RWPE2 (cell line): ENCODE data around the gene STN1.

Experiments
- ATAC-seq: fragments of 200-7000 bp; cut with Tn5 transposase; 3 replicates; pipeline ENCODE4 v1.9.1; 2021; ENCODE audit warnings: low read depth
- DNase-seq: peaks from one replicate; pipeline ENCODE4 v3.0.0-alpha.2; 2020; ENCODE audit warnings: low spot score
- H3K27ac ChIP-seq: fragments of 450-650 bp; 2 replicates; pipeline ENCODE4 v1.5.1; 2017; ENCODE audit warnings: mild to moderate bottlenecking; ENCODE audit not compliant: poor library complexity, severe bottlenecking
- H3K27me3 ChIP-seq: fragments of 250-450 bp; sonication (Bioruptor Pico); 2 replicates; pipeline ENCODE4 v1.5.1; 2021; ENCODE audit warnings: mild to moderate bottlenecking, moderate library complexity; ENCODE audit not compliant: insufficient read depth, poor library complexity, severe bottlenecking
- H3K36me3 ChIP-seq: fragments of 250-450 bp; sonication (Bioruptor Pico); 2 replicates; pipeline ENCODE4 v1.5.1; 2020; ENCODE audit warnings: low read depth, mild to moderate bottlenecking, moderate library complexity
- H3K4me1 ChIP-seq: fragments of 250-450 bp; sonication (Bioruptor Pico); 2 replicates; pipeline ENCODE4 v1.5.1; 2021; ENCODE audit warnings: mild to moderate bottlenecking, moderate library complexity; ENCODE audit not compliant: insufficient read depth, poor library complexity, severe bottlenecking
- H3K4me3 ChIP-seq: fragments of 250-450 bp; sonication (Bioruptor Pico); 2 replicates; pipeline ENCODE4 v1.5.1; 2021; ENCODE audit warnings: mild to moderate bottlenecking, moderate library complexity; ENCODE audit not compliant: severe bottlenecking
- H3K9me3 ChIP-seq: fragments of 250-450 bp; sonication (Bioruptor Pico); 2 replicates; pipeline ENCODE4 v1.5.1; 2021; ENCODE audit warnings: mild to moderate bottlenecking, moderate library complexity; ENCODE audit not compliant: severe bottlenecking
- CTCF ChIP-seq: fragments of 450-650 bp; IDR thresholded peaks from one replicate; pipeline ENCODE4 v1.5.1; 2017; ENCODE audit warnings: mild to moderate bottlenecking, moderate library complexity; ENCODE audit not compliant: poor library complexity, severe bottlenecking

STN1 gene

GRCh38 chr10:103881416-103882284 lies 36.3 kb downstream of the STN1 start:
- DNase-seq, result peak; percentile 90
- H3K27ac ChIP-seq, result peak overlapping the region; percentile 99
- H3K9me3 ChIP-seq, result no peaks in the 10 kb centered on the region
- H3K4me3 ChIP-seq, result no peak overlapping the region
- H3K36me3 ChIP-seq, result peaks cover 68% of the 10 kb centered on the region
- H3K4me1 ChIP-seq, result peaks cover 34% of the 10 kb centered on the region
- H3K27me3 ChIP-seq, result no peaks in the 10 kb centered on the region
- no peak for TF ChIP-seq CTCF
- peak; percentile 95 for ATAC-seq

GRCh38 chr10:103879831-103880230 lies 38.2 kb downstream of the STN1 start:
- peaks cover 50% of the 10 kb centered on the region for H3K36me3 ChIP-seq
- H3K27ac ChIP-seq, result peak overlapping the region; percentile 99
- no peak for ATAC-seq
- no peaks in the 10 kb centered on the region for H3K27me3 ChIP-seq
- no peak overlapping the region for H3K4me3 ChIP-seq
- TF ChIP-seq CTCF, result no peak
- DNase-seq, result no peak
- H3K9me3 ChIP-seq, result no peaks in the 10 kb centered on the region
- peaks cover 34% of the 10 kb centered on the region for H3K4me1 ChIP-seq

GRCh38 chr10:103879409-103879808 lies 38.6 kb downstream of the STN1 start:
- H3K36me3 ChIP-seq, result peaks cover 48% of the 10 kb centered on the region
- peaks cover 32% of the 10 kb centered on the region for H3K4me1 ChIP-seq

GRCh38 chr10:103877861-103878260 lies 40.1 kb downstream of the STN1 start:
- Histone ChIP-seq H3K36me3 (peaks cover 36% of the 10 kb centered on the region), H3K4me1 (peaks cover 36% of the 10 kb centered on the region), H3K27ac (no peak overlapping the region), H3K4me3 (no peak overlapping the region), H3K9me3 (no peaks in the 10 kb centered on the region), H3K27me3 (no peaks in the 10 kb centered on the region)
- ATAC-seq, result no peak
- no peak for DNase-seq
- TF ChIP-seq CTCF, result no peak

More at GRCh38 chr10:103879409-103879808, 38.6 kb downstream of the STN1 start:
- ATAC-seq (no peak), DNase-seq (no peak)
- Histone ChIP-seq H3K4me3 (no peak overlapping the region), H3K27me3 (no peaks in the 10 kb centered on the region), H3K27ac (peak overlapping the region; percentile 99), H3K9me3 (no peaks in the 10 kb centered on the region)
- no peak for TF ChIP-seq CTCF

GRCh38 chr10:103876155-103876554 lies 41.8 kb downstream of the STN1 start:
- no peak overlapping the region for H3K4me3 ChIP-seq
- H3K4me1 ChIP-seq, result peaks cover 38% of the 10 kb centered on the region
- ATAC-seq, result no peak
- no peak for TF ChIP-seq CTCF
- H3K27ac ChIP-seq, result no peak overlapping the region
- no peak for DNase-seq
- H3K27me3 ChIP-seq, result no peaks in the 10 kb centered on the region
- peaks cover 27% of the 10 kb centered on the region for H3K36me3 ChIP-seq
- H3K9me3 ChIP-seq, result no peaks in the 10 kb centered on the region
